Body of pancreas (tissue), 4 donors: ENCODE measurements around the gene NEURL4.

Experiments
- POLR2A ChIP-seq, 3 donors: fragments of 450-650 bp; IDR thresholded peaks; one replicate each; pipeline ENCODE4 v1.6.1; 2016; ENCODE audit warnings: antibody characterized with exemption in 3 of 3, mild to moderate bottlenecking in 2 of 3
- TF ChIP-seq, protein P1 (sequence below), 7 experiments: fragments of 450-650 bp in 4 of 7; fragments of 200-600 bp in 3 of 7; sonication (generic) in 3 of 7; IDR thresholded peaks; one replicate each; pipeline ENCODE4 v1.5.1; 2016 to 2019; ENCODE audit warnings: antibody characterized with exemption in 7 of 7

DNA sequence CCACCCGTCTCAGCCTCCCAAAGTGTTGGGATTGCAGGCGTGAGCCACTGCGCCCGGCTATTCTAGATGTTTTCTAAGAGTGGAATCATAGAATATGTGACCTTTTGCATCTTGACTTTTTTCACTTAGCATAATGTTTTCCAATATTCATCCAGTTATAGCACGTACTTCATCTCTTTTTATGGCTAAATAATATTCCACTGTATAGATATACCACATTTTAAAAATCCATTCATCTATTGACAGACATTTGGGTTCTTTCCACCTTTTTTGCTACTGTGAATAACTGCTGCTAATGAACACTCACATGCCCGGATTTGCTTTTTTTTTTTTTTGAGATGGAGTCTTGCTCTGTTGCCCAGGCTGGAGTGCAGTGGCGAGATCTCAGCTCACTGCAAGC, 25.0 kb downstream of the NEURL4 start:
- no peak for TF ChIP-seq POLR2A (IDR thresholded peaks at IDR 0.05)
- TF ChIP-seq, protein P1, sequence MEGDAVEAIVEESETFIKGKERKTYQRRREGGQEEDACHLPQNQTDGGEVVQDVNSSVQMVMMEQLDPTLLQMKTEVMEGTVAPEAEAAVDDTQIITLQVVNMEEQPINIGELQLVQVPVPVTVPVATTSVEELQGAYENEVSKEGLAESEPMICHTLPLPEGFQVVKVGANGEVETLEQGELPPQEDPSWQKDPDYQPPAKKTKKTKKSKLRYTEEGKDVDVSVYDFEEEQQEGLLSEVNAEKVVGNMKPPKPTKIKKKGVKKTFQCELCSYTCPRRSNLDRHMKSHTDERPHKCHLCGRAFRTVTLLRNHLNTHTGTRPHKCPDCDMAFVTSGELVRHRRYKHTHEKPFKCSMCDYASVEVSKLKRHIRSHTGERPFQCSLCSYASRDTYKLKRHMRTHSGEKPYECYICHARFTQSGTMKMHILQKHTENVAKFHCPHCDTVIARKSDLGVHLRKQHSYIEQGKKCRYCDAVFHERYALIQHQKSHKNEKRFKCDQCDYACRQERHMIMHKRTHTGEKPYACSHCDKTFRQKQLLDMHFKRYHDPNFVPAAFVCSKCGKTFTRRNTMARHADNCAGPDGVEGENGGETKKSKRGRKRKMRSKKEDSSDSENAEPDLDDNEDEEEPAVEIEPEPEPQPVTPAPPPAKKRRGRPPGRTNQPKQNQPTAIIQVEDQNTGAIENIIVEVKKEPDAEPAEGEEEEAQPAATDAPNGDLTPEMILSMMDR (IDR thresholded peaks at IDR 0.05), result no peak
